Right atrium auricular region (tissue), 2 donors: ENCODE results near the gene SULT1A2. TPM values are rescaled to one million over a fixed set of nuclear protein-coding genes. Genes with fewer than 3 reads are reported as not detected.
"Not testable (repeated sequence)": the region's sequence is repeated elsewhere in the genome, so short reads cannot be mapped to it uniquely, and the experiment has no call there.

Experiments used
- DNase-seq: peaks from one replicate; pipeline ENCODE4 v3.0.0-alpha.2; 2019; ENCODE audit warnings: low spot score
- H3K27ac ChIP-seq, 2 donors: fragments of 200-600 bp; sonication (generic); 1 replicate in 1 of 2; 2 replicates in 1 of 2; pipeline ENCODE4 v1.5.1; 2016 to 2019
- H3K27me3 ChIP-seq, 2 donors: fragments of 200-600 bp; sonication (generic); one replicate each; pipeline versions ENCODE4 v1.5.1 to v1.6.0; 2017 to 2019
- H3K36me3 ChIP-seq: fragments of 200-600 bp; sonication (generic); one replicate; pipeline ENCODE4 v1.5.1; 2016
- H3K4me1 ChIP-seq, 2 donors: fragments of 200-600 bp; sonication (generic); one replicate each; pipeline versions ENCODE4 v1.5.1 to v1.6.0; 2017 to 2019
- H3K4me3 ChIP-seq, 2 donors: fragments of 200-600 bp; sonication (generic); 1 replicate in 1 of 2; 2 replicates in 1 of 2; pipeline ENCODE4 v1.5.1; 2017 to 2019; ENCODE audit warnings: mild to moderate bottlenecking in 1 of 2, moderate library complexity in 1 of 2
- H3K9me3 ChIP-seq, 2 donors: fragments of 200-600 bp; sonication (generic); one replicate each; pipeline ENCODE4 v1.5.1; 2019
- total RNA-seq, 2 donors: library from RNA; depleted of rRNA; stranded (reverse); fragments of >200 nt; gene quantifications; one replicate each; pipeline ENCODE4 v1.1.0, GENCODE V29; 2016
- TF ChIP-seq, protein P1 (sequence below), 2 donors: fragments of 200-600 bp; sonication (generic); IDR thresholded peaks; one replicate each; pipeline ENCODE4 v1.5.1; 2019; ENCODE audit warnings: antibody characterized with exemption in 2 of 2

The SULT1A2 gene
- total RNA-seq, 2 donors from 2014 or later = 1.9 to 2.7 TPM

DNA sequence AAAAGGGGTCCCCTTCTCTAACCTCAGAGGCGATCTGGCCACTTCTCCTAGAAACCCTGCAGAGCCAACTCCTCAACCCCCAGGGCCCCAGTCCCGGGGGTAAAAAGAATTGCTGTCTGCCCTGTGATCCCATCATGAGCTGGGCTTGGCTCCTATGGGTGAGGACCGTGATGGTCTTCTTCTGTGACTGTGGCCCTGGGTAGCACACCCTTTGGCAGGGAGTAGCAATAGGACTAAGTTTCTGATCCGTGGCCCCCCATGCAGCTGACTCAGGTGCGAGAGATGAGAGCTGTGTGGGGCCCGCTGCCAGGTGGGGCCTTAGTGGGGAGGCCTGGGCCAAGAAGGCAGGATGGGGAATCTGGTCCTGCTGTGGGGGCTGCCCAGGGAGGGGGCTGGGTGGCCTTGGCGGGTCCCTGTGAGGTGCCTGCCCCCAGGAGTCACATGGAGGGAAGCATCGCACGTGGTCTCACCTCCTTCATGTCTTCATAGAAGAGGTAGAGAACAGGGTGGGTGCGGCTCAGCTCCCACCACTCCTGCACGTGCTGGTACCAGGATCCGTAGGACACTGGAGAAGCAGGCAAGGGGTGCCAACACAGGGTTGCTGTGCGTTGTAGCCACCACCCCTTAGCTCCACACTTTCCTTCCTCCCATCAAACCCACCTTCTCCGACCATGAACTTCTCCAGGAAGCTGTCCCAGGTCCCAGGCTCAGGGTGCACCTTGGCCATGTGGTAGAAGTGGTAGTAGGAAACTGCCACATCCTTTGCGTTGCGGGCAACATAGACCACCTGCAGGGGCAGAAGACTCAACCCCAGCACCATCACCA, 9.7 kb upstream of the SULT1A2 start:
- H3K36me3 ChIP-seq = no peaks in the 10 kb centered on the region
- DNase-seq = no peak
- TF ChIP-seq, protein P1, sequence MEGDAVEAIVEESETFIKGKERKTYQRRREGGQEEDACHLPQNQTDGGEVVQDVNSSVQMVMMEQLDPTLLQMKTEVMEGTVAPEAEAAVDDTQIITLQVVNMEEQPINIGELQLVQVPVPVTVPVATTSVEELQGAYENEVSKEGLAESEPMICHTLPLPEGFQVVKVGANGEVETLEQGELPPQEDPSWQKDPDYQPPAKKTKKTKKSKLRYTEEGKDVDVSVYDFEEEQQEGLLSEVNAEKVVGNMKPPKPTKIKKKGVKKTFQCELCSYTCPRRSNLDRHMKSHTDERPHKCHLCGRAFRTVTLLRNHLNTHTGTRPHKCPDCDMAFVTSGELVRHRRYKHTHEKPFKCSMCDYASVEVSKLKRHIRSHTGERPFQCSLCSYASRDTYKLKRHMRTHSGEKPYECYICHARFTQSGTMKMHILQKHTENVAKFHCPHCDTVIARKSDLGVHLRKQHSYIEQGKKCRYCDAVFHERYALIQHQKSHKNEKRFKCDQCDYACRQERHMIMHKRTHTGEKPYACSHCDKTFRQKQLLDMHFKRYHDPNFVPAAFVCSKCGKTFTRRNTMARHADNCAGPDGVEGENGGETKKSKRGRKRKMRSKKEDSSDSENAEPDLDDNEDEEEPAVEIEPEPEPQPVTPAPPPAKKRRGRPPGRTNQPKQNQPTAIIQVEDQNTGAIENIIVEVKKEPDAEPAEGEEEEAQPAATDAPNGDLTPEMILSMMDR (IDR thresholded peaks at IDR 0.05) = no peak

DNA sequence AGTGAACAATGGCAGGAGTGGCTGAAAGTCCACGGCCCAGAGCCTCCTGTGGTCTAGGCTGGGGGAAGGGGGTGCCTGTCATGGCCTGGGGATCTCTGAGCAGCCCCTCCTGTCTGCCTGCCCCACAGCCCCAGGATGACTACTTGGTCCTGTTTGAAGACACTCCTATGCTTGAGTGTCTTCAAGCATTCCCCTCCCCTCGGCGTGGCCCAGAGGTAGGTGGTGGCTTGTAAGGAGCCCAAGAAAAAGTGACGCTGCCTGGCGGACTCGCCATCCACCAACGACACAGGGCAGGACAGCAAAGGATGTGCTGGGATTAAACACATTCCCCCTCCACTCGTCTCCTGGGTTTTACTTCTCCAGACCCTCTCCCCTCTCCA, 7.3 kb upstream of the SULT1A2 start:
- Histone ChIP-seq H3K9me3 (no peaks in the 10 kb centered on the region), H3K36me3 (no peaks in the 10 kb centered on the region), H3K27ac (no peak overlapping the region), H3K4me1 (peaks cover 0 to 6% of the 10 kb centered on the region in 2 donors), H3K4me3 (no peak overlapping the region), H3K27me3 (no peaks in the 10 kb centered on the region)
- TF ChIP-seq, protein P1 (IDR thresholded peaks at IDR 0.05) = no peak
- DNase-seq = no peak

More for the DNA sequence above, 9.7 kb upstream of the SULT1A2 start:
- Histone ChIP-seq H3K27me3 (no peaks in the 10 kb centered on the region), H3K27ac (no peak overlapping the region), H3K4me3 (no peak overlapping the region), H3K9me3 (no peaks in the 10 kb centered on the region), H3K4me1 (peaks cover 0 to 22% of the 10 kb centered on the region in 2 donors)

DNA sequence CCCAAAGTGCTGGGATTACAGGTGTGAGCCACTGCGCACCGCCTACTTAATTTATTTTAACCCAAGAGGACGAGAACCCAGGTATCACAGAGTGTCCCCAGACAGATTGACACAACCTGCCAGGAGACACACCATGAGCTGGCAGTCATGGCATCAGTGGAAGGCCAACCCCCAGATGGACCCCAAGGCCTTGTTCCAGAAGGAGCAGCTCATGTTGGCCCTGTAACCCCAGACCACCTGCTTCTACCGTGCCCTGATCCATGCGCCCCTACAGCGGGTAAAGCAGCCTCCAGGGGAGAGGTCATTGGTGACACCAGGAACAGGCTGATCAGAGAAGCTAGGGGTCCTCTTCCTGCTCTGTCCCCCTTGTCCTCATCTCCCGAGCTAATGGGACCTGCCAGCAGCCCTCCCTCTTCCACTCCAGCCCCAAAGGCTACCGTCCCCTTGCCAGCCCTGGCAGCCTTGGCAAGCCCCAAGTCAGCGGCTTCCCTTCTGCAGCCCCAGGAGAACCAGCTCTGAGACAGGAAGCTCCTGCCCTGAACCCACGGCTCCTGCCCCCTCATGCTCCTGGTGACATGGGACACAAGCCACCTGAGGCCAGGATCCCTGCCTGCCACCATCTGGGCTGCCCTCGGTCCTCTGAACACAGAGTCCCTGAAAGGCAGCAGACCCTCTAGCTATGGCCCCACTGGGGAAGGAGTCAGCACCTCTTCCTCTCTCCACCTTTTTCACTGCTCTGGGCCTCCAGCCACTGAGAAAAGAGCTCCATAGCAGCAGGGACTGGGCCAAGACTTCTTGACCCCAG, 6.7 kb upstream of the SULT1A2 start:
- TF ChIP-seq, protein P1 (IDR thresholded peaks at IDR 0.05) = no peak
- no peaks in the 10 kb centered on the region for H3K36me3 ChIP-seq
- H3K4me1 ChIP-seq = no peaks in the 10 kb centered on the region
- H3K27me3 ChIP-seq = no peaks in the 10 kb centered on the region
- no peak for DNase-seq
- H3K4me3 ChIP-seq = no peak overlapping the region
- no peak overlapping the region for H3K27ac ChIP-seq
- H3K9me3 ChIP-seq = no peaks in the 10 kb centered on the region

DNA sequence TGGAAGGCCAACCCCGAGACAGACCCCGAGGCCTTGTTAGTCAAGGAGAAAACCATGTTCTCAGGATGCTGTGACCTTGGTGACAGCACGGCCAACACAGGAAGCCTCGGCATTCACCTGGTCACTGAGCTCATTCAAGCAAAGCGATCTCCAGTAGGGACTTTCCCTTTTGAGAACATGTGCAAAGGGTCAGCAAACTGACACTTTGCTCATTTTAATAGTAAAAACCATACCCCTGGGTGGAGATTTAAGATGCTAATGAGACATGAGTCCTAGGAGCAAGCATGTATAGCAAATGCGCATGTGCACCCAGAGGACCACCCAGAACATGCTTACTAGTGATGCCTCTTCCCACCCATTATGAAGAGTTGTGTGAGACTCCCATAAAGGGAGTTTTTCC, 5.7 kb upstream of the SULT1A2 start:
- Histone ChIP-seq H3K4me1 (peaks cover 0 to 5% of the 10 kb centered on the region in 2 donors), H3K36me3 (no peaks in the 10 kb centered on the region), H3K9me3 (no peaks in the 10 kb centered on the region), H3K4me3 (no peak overlapping the region), H3K27me3 (no peaks in the 10 kb centered on the region), H3K27ac (no peak overlapping the region)
- DNase-seq = no peak
- TF ChIP-seq, protein P1 (IDR thresholded peaks at IDR 0.05) = no peak

DNA sequence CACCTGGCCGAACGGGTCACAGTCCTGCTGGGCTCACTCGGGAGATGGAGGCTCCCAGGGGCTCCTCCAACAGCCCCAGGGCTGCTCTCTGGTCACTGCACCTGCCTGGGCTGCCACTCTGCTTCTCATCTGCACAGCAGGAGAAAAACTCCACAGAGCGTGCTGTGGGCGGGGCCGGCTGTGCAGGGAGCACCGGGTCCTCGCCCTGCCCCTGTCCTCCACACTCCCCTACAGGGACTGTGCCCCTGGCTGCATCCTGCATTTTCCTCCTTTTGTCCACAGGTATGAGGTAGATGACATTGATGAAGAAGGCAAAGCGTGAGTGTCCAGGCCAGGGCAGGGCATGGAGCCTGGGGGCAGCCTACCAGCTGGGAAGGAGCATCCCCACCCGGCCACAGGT, 5.2 kb upstream of the SULT1A2 start:
- DNase-seq, H3K27ac ChIP-seq, H3K4me1 ChIP-seq, H3K4me3 ChIP-seq, H3K27me3 ChIP-seq, H3K9me3 ChIP-seq, H3K36me3 ChIP-seq: not testable (repeated sequence)

DNA sequence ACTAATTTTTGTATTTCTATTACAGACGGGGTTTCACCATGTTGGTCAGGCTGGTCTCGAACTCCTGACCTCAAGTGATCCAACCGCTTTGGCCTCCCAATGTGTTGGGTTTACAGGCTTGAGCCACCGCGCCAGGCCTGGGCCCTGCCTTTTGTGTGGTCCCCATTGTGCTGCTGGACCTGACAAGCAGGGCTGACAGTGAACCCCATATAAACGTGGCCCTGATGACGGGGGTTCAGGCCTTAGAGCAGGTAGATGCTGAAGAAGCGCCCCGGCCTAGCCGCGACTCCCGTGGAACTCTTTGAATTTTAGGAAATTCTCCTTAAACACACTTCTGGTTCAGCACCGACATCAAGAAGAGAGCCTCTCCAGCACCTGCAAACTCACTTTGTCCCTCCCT, 4.7 kb upstream of the SULT1A2 start:
- H3K4me3 ChIP-seq, DNase-seq, H3K27ac ChIP-seq, H3K9me3 ChIP-seq, H3K27me3 ChIP-seq, H3K36me3 ChIP-seq: not testable (repeated sequence)
- peaks cover 0 to 14% of the 10 kb centered on the region in 2 donors for H3K4me1 ChIP-seq

DNA sequence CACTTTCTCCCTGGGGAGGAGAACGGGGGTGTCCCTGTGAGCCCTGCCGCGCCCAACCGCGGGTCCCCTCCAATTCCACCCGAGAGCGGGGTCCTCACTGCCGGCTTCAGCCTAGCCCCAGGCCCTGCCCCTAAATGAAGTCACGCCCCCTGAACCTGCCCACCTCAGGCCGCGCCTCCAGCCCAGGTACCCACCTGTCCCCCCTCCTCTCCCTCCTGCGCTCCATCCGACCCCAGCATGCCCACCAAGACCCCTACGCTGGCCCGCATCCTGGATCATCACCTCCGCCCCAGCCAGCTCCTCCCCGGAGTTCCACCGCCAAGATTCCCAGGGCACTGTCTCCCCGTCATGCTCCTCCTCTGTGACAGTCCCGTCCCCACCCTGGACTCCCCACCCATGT, 4.1 kb upstream of the SULT1A2 start:
- peaks cover 0 to 20% of the 10 kb centered on the region in 2 donors for H3K4me1 ChIP-seq
- not testable (repeated sequence) for H3K27ac ChIP-seq, H3K4me3 ChIP-seq, DNase-seq, H3K27me3 ChIP-seq, H3K36me3 ChIP-seq, H3K9me3 ChIP-seq

DNA sequence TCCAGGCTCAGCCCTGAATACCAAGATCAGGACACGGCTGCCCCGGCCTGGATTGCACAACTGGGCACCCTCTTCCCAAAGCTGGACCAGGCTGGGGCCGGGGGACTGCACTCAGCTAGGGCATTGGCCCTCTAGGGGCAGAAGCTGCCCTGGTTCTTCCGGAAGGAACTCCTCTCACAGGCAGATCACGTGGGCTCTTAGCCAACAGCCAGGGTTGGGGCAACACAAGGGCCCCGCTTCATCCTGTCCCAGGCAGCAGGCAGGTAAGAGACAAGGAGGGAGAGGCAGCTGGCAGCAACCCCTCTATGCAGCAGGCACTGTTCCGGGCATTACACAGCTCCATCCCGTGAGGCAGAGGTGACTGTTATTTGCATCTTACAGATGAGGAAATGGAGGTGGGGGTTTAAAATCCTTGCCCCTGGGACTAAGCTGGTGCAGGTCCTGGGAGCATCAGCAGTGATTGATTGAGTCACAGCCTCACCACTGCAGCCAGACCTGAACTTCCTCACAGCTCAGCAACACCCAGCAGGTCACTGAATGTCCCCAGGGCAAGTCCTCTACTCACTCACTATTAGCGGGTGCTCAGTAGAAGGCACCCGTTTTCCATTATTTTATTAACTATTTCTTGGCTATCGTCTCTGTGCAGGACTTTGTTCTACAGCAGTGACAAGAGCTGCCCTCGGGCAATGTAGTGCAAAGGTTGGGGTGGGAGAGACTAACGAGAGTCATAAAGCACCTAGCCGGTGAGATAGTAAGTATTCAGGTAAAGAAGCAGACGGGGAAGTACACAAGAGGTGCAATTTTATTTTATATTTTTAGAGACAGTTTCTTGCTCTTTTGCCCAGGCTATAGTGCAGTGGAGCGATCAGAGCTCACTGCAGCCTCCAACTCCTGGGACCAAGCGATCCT, 2.8 kb upstream of the SULT1A2 start:
- not testable (repeated sequence) for H3K4me3 ChIP-seq, H3K27ac ChIP-seq, H3K9me3 ChIP-seq

More for the DNA sequence above, 2.8 kb upstream of the SULT1A2 start:
- H3K4me1 ChIP-seq = peaks cover 0 to 22% of the 10 kb centered on the region in 2 donors
- DNase-seq, H3K27me3 ChIP-seq, H3K36me3 ChIP-seq: not testable (repeated sequence)
